BLaER1 (cell line): Measurements from ENCODE around the gene PACSIN2.

Experiments used
- H3K27ac ChIP-seq: shearing (Covaris generic); formaldehyde crosslinking; 2 replicates; pipeline ENCODE4 v1.8.1; 2022
- H3K27me3 ChIP-seq: shearing (Covaris generic); formaldehyde crosslinking; 2 replicates; pipeline ENCODE4 v1.8.1; 2022
- H3K36me3 ChIP-seq: shearing (Covaris generic); formaldehyde crosslinking; 2 replicates; pipeline ENCODE4 v1.8.1; 2022
- H3K4me1 ChIP-seq: shearing (Covaris generic); formaldehyde crosslinking; 2 replicates; pipeline ENCODE4 v1.8.1; 2022
- H3K4me2 ChIP-seq: shearing (Covaris generic); formaldehyde crosslinking; 2 replicates; pipeline ENCODE4 v1.8.1; 2022
- H3K4me3 ChIP-seq: shearing (Covaris generic); formaldehyde crosslinking; 2 replicates; pipeline ENCODE4 v1.8.1; 2022
- H3K9ac ChIP-seq: shearing (Covaris generic); formaldehyde crosslinking; 2 replicates; pipeline ENCODE4 v1.8.1; 2022
- H3K9me3 ChIP-seq: shearing (Covaris generic); formaldehyde crosslinking; 2 replicates; pipeline ENCODE4 v1.8.1; 2022
- H4K20me1 ChIP-seq: shearing (Covaris generic); formaldehyde crosslinking; 2 replicates; pipeline ENCODE4 v1.8.1; 2022
- Cebpa-rat ChIP-seq: shearing (Covaris generic); IDR thresholded peaks from 2 replicates; pipeline ENCODE4 v1.8.1; 2022

Gene PACSIN2

GRCh38 chr22:42993651-42994275 is 21.2 kb downstream of the PACSIN2 start:
- H3K4me1 ChIP-seq = peaks cover 34% of the 10 kb centered on the region
- peaks cover 40% of the 10 kb centered on the region for H3K36me3 ChIP-seq
- no peak overlapping the region for H3K27ac ChIP-seq
- peaks cover 98% of the 10 kb centered on the region for H4K20me1 ChIP-seq
- H3K9ac ChIP-seq = no peak overlapping the region
- H3K4me2 ChIP-seq = no peak overlapping the region
- H3K9me3 ChIP-seq = peaks cover 33% of the 10 kb centered on the region
- no peak overlapping the region for H3K4me3 ChIP-seq
- no peaks in the 10 kb centered on the region for H3K27me3 ChIP-seq
- TF ChIP-seq Cebpa-rat = no peak

DNA sequence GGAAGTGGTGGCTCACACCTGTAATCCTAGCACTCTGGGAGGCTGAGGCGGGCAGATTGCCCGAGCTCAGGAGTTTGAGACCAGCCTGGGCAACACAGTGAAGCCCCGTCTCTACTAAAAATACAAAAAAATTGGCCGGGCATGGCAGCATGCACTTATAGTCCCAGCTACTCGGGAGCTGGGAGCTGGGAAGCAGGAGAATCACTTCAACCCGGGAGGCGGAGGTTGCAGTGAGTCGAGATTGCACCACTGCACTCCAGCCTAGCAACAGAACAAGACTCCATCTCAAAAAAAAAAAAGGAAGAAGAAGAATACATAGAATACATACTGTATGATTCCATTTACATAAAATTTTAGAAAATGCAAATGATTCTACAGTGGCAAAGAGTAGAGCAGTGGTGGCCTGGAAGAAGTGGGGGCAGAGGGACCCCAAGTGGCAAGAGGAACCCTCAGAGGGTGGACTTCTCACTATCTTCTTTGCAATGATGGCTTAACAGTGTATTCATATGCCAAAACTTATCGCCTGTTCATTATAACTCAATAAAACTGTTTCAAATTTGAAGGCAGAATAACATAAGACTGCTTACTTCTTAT is 22.0 kb downstream of the PACSIN2 start:
- no peak overlapping the region for H3K9ac ChIP-seq
- H4K20me1 ChIP-seq = peaks cover 98% of the 10 kb centered on the region
- H3K4me2 ChIP-seq = no peak overlapping the region

GRCh38 chr22:42992092-42992491 is 22.9 kb downstream of the PACSIN2 start:
- peaks cover 30% of the 10 kb centered on the region for H3K9me3 ChIP-seq
- no peak overlapping the region for H3K27ac ChIP-seq
- no peaks in the 10 kb centered on the region for H3K27me3 ChIP-seq
- H4K20me1 ChIP-seq = peaks cover 98% of the 10 kb centered on the region
- H3K4me3 ChIP-seq = no peak overlapping the region
- H3K4me1 ChIP-seq = peaks cover 20% of the 10 kb centered on the region
- no peak overlapping the region for H3K9ac ChIP-seq
- peaks cover 42% of the 10 kb centered on the region for H3K36me3 ChIP-seq
- no peak overlapping the region for H3K4me2 ChIP-seq
- no peak for TF ChIP-seq Cebpa-rat

More for the DNA sequence above, 22.0 kb downstream of the PACSIN2 start:
- peaks cover 26% of the 10 kb centered on the region for H3K4me1 ChIP-seq
- peaks cover 40% of the 10 kb centered on the region for H3K36me3 ChIP-seq
- TF ChIP-seq Cebpa-rat = no peak
- H3K9me3 ChIP-seq = peaks cover 30% of the 10 kb centered on the region
- H3K4me3 ChIP-seq = no peak overlapping the region
- H3K27ac ChIP-seq = no peak overlapping the region
- H3K27me3 ChIP-seq = no peaks in the 10 kb centered on the region

DNA sequence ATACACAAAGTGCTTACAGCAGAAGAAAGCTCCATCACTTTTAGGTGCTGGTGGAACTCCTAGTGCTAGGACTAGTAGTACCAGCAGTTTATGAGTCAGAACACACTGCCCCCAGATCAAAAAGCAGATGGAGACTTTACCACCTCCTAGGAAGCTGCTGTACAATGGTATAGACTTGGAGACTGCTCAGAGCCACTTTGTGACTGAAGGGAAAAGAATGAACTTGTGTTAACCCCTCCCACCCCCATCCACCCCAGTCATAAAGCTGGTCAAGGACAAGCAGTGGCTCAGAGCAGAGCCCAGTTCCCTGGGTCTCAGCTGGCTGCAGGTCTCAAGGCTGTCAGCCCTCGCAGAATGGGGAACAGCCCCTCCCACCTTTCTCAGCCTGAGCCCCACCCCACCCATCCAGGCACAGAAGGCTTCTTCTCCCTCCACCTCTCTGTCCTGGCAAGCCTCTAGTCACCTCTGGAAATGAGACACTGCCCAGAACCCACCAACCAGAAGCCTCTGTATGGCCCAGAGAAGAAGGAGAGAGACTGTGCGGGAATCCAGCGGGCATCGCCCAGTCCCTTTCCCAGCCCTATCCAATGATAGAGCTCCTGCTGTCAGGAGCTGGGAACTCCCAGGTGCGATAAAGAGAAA is 23.8 kb downstream of the PACSIN2 start:
- Histone ChIP-seq H3K27ac (no peak overlapping the region), H3K9me3 (peaks cover 30% of the 10 kb centered on the region), H3K4me3 (no peak overlapping the region), H3K36me3 (peaks cover 42% of the 10 kb centered on the region), H3K4me2 (no peak overlapping the region), H3K27me3 (no peaks in the 10 kb centered on the region), H3K9ac (0 out of 2 replicates have a peak overlapping the region, but pooled peaks have one; percentile 19), H4K20me1 (peaks cover 98% of the 10 kb centered on the region), H3K4me1 (peaks cover 24% of the 10 kb centered on the region)
- TF ChIP-seq Cebpa-rat = no peak

DNA sequence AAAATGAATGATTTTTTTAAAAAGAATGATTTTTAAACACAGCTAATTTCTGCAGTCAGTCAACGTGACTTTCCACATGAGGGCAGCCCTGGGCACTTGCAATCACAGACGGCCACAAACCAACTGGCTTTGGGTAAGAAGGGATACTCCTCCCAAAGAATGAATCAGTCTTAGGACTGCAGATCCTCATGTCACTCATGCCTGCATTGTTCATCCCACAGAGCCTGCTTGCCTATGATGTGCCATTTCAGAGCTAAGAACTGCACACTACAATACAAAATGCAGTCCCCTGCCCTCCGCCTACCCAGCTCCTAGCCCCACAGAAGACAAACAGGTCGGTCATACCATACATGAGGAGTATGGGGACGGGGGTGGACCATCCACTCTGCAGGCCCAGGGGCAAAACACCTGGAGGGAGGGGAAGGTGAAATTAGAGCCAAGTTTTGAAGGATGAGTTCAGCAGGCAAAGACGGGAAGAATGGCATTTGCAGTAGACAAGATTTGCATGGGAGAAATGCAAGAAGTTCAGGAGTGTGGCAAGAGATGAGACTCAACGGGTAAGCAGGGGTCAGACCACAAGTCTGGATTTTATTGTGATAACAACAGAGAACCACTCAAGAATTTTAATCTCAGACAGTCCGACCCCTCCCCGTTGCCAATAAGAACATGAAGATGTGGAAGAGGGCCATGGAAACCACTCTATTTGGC is 24.7 kb downstream of the PACSIN2 start:
- no peak overlapping the region for H3K27ac ChIP-seq
- H4K20me1 ChIP-seq = peaks cover 98% of the 10 kb centered on the region

GRCh38 chr22:42986115-42986514 is 28.8 kb downstream of the PACSIN2 start:
- no peak overlapping the region for H3K27ac ChIP-seq
- 0 out of 2 replicates have a peak, but pooled peaks cover 6% of the 10 kb centered on the region for H3K4me1 ChIP-seq
- H3K27me3 ChIP-seq = no peaks in the 10 kb centered on the region
- H3K9me3 ChIP-seq = peaks cover 6% of the 10 kb centered on the region
- peaks cover 15% of the 10 kb centered on the region for H3K36me3 ChIP-seq
- no peak for TF ChIP-seq Cebpa-rat
- peaks cover 74% of the 10 kb centered on the region for H4K20me1 ChIP-seq
- no peak overlapping the region for H3K4me2 ChIP-seq
- H3K4me3 ChIP-seq = no peak overlapping the region
- H3K9ac ChIP-seq = no peak overlapping the region

More for the DNA sequence above, 24.7 kb downstream of the PACSIN2 start:
- H3K9ac ChIP-seq = no peak overlapping the region
- H3K27me3 ChIP-seq = no peaks in the 10 kb centered on the region
- no peak overlapping the region for H3K4me3 ChIP-seq
- H3K4me1 ChIP-seq = peaks cover 19% of the 10 kb centered on the region
- TF ChIP-seq Cebpa-rat = no peak
- no peak overlapping the region for H3K4me2 ChIP-seq
- H3K9me3 ChIP-seq = peaks cover 30% of the 10 kb centered on the region
- peaks cover 40% of the 10 kb centered on the region for H3K36me3 ChIP-seq

DNA sequence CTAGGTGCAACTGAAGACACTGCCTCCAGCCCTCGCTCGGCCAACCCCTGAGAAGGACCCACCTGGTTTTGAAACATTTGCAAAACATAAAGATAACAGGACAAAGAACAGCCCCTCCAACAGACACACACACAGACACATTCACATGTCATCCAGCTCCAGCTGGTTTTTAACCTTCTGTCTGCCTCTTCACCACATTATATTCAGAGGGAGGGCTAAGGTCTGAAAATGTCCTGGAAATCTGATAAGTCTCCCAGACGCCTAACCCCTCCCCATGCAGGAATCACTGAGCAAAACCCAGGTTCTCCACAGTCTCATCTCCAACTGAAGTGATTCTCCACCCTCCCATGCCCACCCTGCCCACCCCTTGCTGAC is 29.4 kb downstream of the PACSIN2 start:
- Histone ChIP-seq H3K27ac (no peak overlapping the region), H3K36me3 (peaks cover 15% of the 10 kb centered on the region), H3K4me2 (no peak overlapping the region), H3K27me3 (no peaks in the 10 kb centered on the region), H3K9me3 (peaks cover 6% of the 10 kb centered on the region), H4K20me1 (peaks cover 68% of the 10 kb centered on the region), H3K4me3 (no peak overlapping the region), H3K9ac (no peak overlapping the region), H3K4me1 (0 out of 2 replicates have a peak, but pooled peaks cover 6% of the 10 kb centered on the region)
- no peak for TF ChIP-seq Cebpa-rat

- H3K9me3 ChIP-seq = peaks cover 6% of the 10 kb centered on the region
- peaks cover 63% of the 10 kb centered on the region for H4K20me1 ChIP-seq
- H3K36me3 ChIP-seq = peaks cover 15% of the 10 kb centered on the region
- no peak overlapping the region for H3K27ac ChIP-seq
- H3K4me3 ChIP-seq = no peak overlapping the region
- no peaks in the 10 kb centered on the region for H3K27me3 ChIP-seq
- no peak overlapping the region for H3K4me2 ChIP-seq
- no peak overlapping the region for H3K9ac ChIP-seq
- 0 out of 2 replicates have a peak, but pooled peaks cover 6% of the 10 kb centered on the region for H3K4me1 ChIP-seq
- no peak for TF ChIP-seq Cebpa-rat
Measured at GRCh38 chr22:42984814-42985530, 30.0 kb downstream of the PACSIN2 start.

DNA sequence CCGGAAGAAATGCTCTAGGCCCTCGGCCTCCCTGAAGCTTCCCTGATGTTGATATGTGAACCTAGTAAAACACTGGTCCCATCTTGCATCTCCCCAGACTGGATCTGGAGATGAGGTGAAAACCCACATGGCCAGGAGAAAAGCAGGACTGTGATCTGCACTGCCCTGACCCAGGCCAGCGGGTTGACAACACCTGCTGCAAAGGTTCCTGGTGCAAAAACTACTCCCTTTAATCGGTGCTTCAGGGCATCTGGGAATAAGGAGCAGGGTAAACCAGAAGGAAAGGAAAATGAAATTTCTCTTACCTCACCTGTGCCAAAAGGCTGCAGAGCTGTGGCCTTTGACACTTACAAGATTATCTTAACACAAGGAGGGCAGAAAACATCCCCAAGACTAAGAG is 30.6 kb downstream of the PACSIN2 start:
- Histone ChIP-seq H3K36me3 (peaks cover 15% of the 10 kb centered on the region), H3K4me1 (0 out of 2 replicates have a peak, but pooled peaks cover 6% of the 10 kb centered on the region), H3K4me2 (no peak overlapping the region), H4K20me1 (peaks cover 63% of the 10 kb centered on the region), H3K27me3 (no peaks in the 10 kb centered on the region), H3K9me3 (peaks cover 6% of the 10 kb centered on the region), H3K27ac (no peak overlapping the region), H3K9ac (no peak overlapping the region), H3K4me3 (no peak overlapping the region)
- TF ChIP-seq Cebpa-rat = no peak
